K562 (cell line): Measurements from ENCODE around the gene TRA2B. TPM values are rescaled to one million over a fixed set of nuclear protein-coding genes. Genes with fewer than 3 reads are reported as not detected.

Source experiments
- ATAC-seq: fragments of 200-7000 bp; cut with Tn5 transposase; 3 replicates; pipeline ENCODE4 v1.9.1; 2020; ENCODE audit warnings: moderate library complexity
- BruUV-seq: library from RNA; stranded (reverse); fragments of 400-500 nt; replicated peaks from 2 replicates; lab custom pipeline; 2021; lab: Mats Ljungman, UMichigan
- CTCF ChIA-PET: fragments of 300-600 bp; formaldehyde crosslinking; extraction: SDS; loops from one replicate; lab custom pipeline; 2021; ENCODE audit warnings: low intra/inter-chr PET ratio; lab: Yijun Ruan, JAX
- POLR2A ChIA-PET: fragments of 300-600, 350-650 bp; sonication (Branson Sonifier 250); formaldehyde crosslinking; extraction: SDS; loops from one replicate; lab custom pipeline; 2021; ENCODE audit warnings: antibody characterized with exemption, inconsistent platforms; lab: Yijun Ruan, JAX
- DNase-seq, 4 experiments: peaks; one replicate each; pipeline versions ENCODE4 v3.0.0 to v3.0.0-alpha.2; 2011 to 2018; ENCODE audit warnings: low spot score in 3 of 4, mixed read lengths in 3 of 4; ENCODE audit errors: extremely low read depth in 1 of 4
- FAIRE-seq: peaks from 2 replicates; lab custom pipeline; 2011; peaks lifted over from hg19 to GRCh38; lab: Jason Lieb, UNC
- H2AFZ ChIP-seq: 2 replicates; pipeline ENCODE4 v1.6.0; 2011; ENCODE audit warnings: low read depth, low read length, control low read depth, inconsistent platforms
- H3K27ac ChIP-seq: fragments of 200-600 bp; 3 replicates; pipeline ENCODE4 v1.8.0; 2011; ENCODE audit warnings: low read depth, mild to moderate bottlenecking, control low read depth, inconsistent platforms, low read length, moderate library complexity, mixed read lengths; ENCODE audit errors: extremely low read depth
- H3K27me3 ChIP-seq, 2 experiments: fragments of 300-600 bp in 1 of 2; 2 replicates in 1 of 2; 3 replicates in 1 of 2; pipeline versions ENCODE4 v1.6.0 to v1.8.0; 2011; ENCODE audit warnings: inconsistent platforms in 2 of 2, low read length in 2 of 2, mild to moderate bottlenecking in 1 of 2, mixed read lengths in 1 of 2, moderate library complexity in 1 of 2; ENCODE audit not compliant: control insufficient read depth in 2 of 2, insufficient read depth in 2 of 2
- H3K36me3 ChIP-seq: fragments of 300-600 bp; 3 replicates; pipeline ENCODE4 v1.8.0; 2011; ENCODE audit warnings: mild to moderate bottlenecking, low read length, inconsistent platforms; ENCODE audit not compliant: control insufficient read depth, insufficient read depth
- H3K4me1 ChIP-seq, 2 experiments: fragments of 200-600 bp in 1 of 2; replicated peaks in 1 of 2; 2 replicates in 1 of 2; 3 replicates in 1 of 2; pipeline versions ENCODE4 v1.5.1 to v1.8.0; 2011; ENCODE audit warnings: inconsistent platforms in 2 of 2, low read length in 2 of 2, mild to moderate bottlenecking in 1 of 2, mixed read lengths in 1 of 2, moderate library complexity in 1 of 2; ENCODE audit not compliant: control insufficient read depth in 2 of 2, insufficient read depth in 2 of 2
- H3K4me2 ChIP-seq: 2 replicates; pipeline ENCODE4 v1.6.1; 2011; ENCODE audit warnings: low read length, control low read depth, inconsistent platforms, mixed read lengths; ENCODE audit not compliant: insufficient read depth
- H3K4me3 ChIP-seq: fragments of 200-600 bp; sonication (generic), shearing (Covaris generic); 2 replicates; pipeline ENCODE4 v1.5.1; 2016; ENCODE audit warnings: control low read depth, inconsistent platforms
- H3K79me2 ChIP-seq: fragments of 200-600 bp; 3 replicates; pipeline ENCODE4 v1.8.0; 2011; ENCODE audit warnings: low read length, inconsistent platforms; ENCODE audit not compliant: control insufficient read depth, insufficient read depth
- H3K9ac ChIP-seq, 2 experiments: 2 replicates each; pipeline versions ENCODE4 v1.6.0 to v1.6.1; 2011; ENCODE audit warnings: low read depth in 2 of 2, low read length in 2 of 2, control low read depth in 1 of 2, inconsistent platforms in 1 of 2, mild to moderate bottlenecking in 1 of 2, mixed read lengths in 1 of 2; ENCODE audit not compliant: insufficient read depth in 1 of 2
- H3K9me1 ChIP-seq: one replicate; pipeline ENCODE4 v1.6.0; 2011; ENCODE audit warnings: inconsistent platforms, mild to moderate bottlenecking, low read length, moderate library complexity; ENCODE audit not compliant: control insufficient read depth, insufficient read depth
- H3K9me3 ChIP-seq: replicated peaks from 2 replicates; pipeline ENCODE4 v1.5.1; 2011; ENCODE audit warnings: low read depth, low read length, inconsistent platforms; ENCODE audit not compliant: control insufficient read depth, insufficient read depth
- H4K20me1 ChIP-seq: replicated peaks from 2 replicates; pipeline ENCODE4 v1.6.1; 2011; ENCODE audit warnings: low read length, inconsistent platforms, mixed read lengths; ENCODE audit not compliant: control insufficient read depth, insufficient read depth
- BHLHE40 ChIP-seq: IDR thresholded peaks from 2 replicates; pipeline ENCODE4 v1.6.1; 2011; ENCODE audit warnings: low read length, improper control_type of control experiment
- CBX2 ChIP-seq: fragments of 200-600 bp; sonication (generic); IDR thresholded peaks from one replicate; pipeline ENCODE4 v1.6.1; 2012; ENCODE audit warnings: mild to moderate bottlenecking, low read length, inconsistent platforms; ENCODE audit not compliant: insufficient read depth, poor library complexity, severe bottlenecking
- CC2D1A ChIP-seq: fragments of 450-650 bp; IDR thresholded peaks from 2 replicates; pipeline ENCODE4 v1.6.1; 2017; ENCODE audit warnings: mild to moderate bottlenecking
- CTBP1 ChIP-seq: fragments of 450-650 bp; IDR thresholded peaks from 2 replicates; pipeline ENCODE4 v1.6.1; 2016; ENCODE audit warnings: borderline replicate concordance
- CTCF ChIP-seq, 3 experiments: IDR thresholded peaks in 2 of 3; conservative IDR thresholded peaks in 1 of 3; 2 replicates each; pipeline ENCODE4 v1.5.1; 2011 to 2012; ENCODE audit warnings: low read length in 3 of 3, mild to moderate bottlenecking in 3 of 3, control low read depth in 2 of 3, improper control_type of control experiment in 1 of 3, inconsistent platforms in 1 of 3, low read depth in 1 of 3, mixed read lengths in 1 of 3, moderate library complexity in 1 of 3; ENCODE audit not compliant: insufficient read depth in 2 of 3
- ESRRA ChIP-seq: fragments of 450-650 bp; IDR thresholded peaks from 2 replicates; pipeline ENCODE4 v1.6.1; 2014; ENCODE audit warnings: low read depth, mild to moderate bottlenecking, moderate library complexity, borderline replicate concordance
- EWSR1 ChIP-seq: fragments of 450-650 bp; IDR thresholded peaks from 2 replicates; pipeline ENCODE4 v1.6.1; 2018; ENCODE audit warnings: borderline replicate concordance, mild to moderate bottlenecking, low read depth, moderate library complexity; ENCODE audit not compliant: partially characterized antibody
- SLC30A9 ChIP-seq: fragments of 250-450 bp; sonication (Bioruptor Pico); IDR thresholded peaks from 2 replicates; pipeline ENCODE4 v1.8.0; 2022; ENCODE audit warnings: mild to moderate bottlenecking, moderate library complexity
- SMC3 ChIP-seq: conservative IDR thresholded peaks from 2 replicates; pipeline ENCODE4 v1.6.1; 2011; ENCODE audit warnings: low read depth, low read length, improper control_type of control experiment; ENCODE audit not compliant: insufficient read depth
- SRSF1 ChIP-seq: fragments of 200-400 bp; formaldehyde crosslinking; IDR thresholded peaks from 2 replicates; pipeline ENCODE4 v1.6.1; 2017; ENCODE audit warnings: mild to moderate bottlenecking, low read depth, low read length, moderate library complexity
- STAG1 ChIP-seq: sonication (generic); formaldehyde crosslinking; IDR thresholded peaks from 2 replicates; pipeline ENCODE4 v1.5.0; 2020; ENCODE audit warnings: missing genetic modification reagents, borderline replicate concordance
- TRIM24 ChIP-seq, 2 experiments: fragments of 450-650 bp; IDR thresholded peaks; 2 replicates each; pipeline ENCODE4 v1.6.1; 2016
- ZNF263 ChIP-seq: sonication (generic); formaldehyde crosslinking; IDR thresholded peaks from 2 replicates; pipeline ENCODE4 v1.8.0; 2022; ENCODE audit warnings: mild to moderate bottlenecking, missing genetic modification reagents, borderline replicate concordance
- WGBS: fragments of 100-300 bp; shearing (Covaris generic); methylation state at CpG from one replicate; pipeline ENCODE4 v1.1.6; 2016; ENCODE audit warnings: low coverage, mixed read lengths; ENCODE audit not compliant: insufficient coverage; ENCODE audit errors: missing lambda C conversion rate; 5-methylcytosine and 5-hydroxymethylcytosine counted together
- in situ Hi-C: fragments of 300-500 bp; cut with MboI; formaldehyde crosslinking; loops from 4 replicates; pipeline ENCODE4 v1.15.0; 2018; ENCODE audit warnings: inconsistent platforms, mixed read lengths
- intact Hi-C: fragments of 100-400 bp; cut with micrococcal nuclease; formaldehyde crosslinking; loops from 2 replicates; pipeline ENCODE4 v1.14.2; 2022
- polyA plus RNA-seq, 8 experiments: library from polyadenylated mRNA; depleted of rRNA in 4 of 8; stranded (reverse) in 5 of 8; unstranded in 3 of 8; fragments of >200 nt; fragmentation: Nextera tagmentation in 2 of 8; fragmentation: Illumina TruSeq in 1 of 8; extraction: Ambion mirVana in 2 of 8; extraction: Trizol in 1 of 8; gene quantifications; 2 replicates each; pipeline versions ENCODE4 v1.2.1 to v1.2.3, GENCODE V29; 2011 to 2014; ENCODE audit warnings: inconsistent platforms in 1 of 8, missing spikeins in 1 of 8
- total RNA-seq, 7 experiments: library from RNA; depleted of rRNA in 6 of 7; stranded (reverse); fragments of >200 nt in 6 of 7; fragmentation: Illumina TruSeq in 2 of 7; extraction: Trizol in 2 of 7; gene quantifications; 2 replicates each; pipeline versions ENCODE4 v1.2.1 to v1.2.3, GENCODE V29; 2011 to 2021; ENCODE audit warnings: low replicate concordance in 1 of 7
- TF ChIP-seq, protein P1 (sequence below): fragments of 450-650 bp; formaldehyde crosslinking; IDR thresholded peaks from 2 replicates; pipeline ENCODE4 v1.4.0; 2020; ENCODE audit warnings: mild to moderate bottlenecking, moderate library complexity
- TF ChIP-seq, protein P2 (sequence below): fragments of 150-350 bp; conservative IDR thresholded peaks from 2 replicates; pipeline ENCODE4 v1.6.1; 2014; ENCODE audit warnings: low read length

Gene TRA2B
- total and polyA plus RNA-seq, 9 of the 15 experiments (the other 6 are each of a cell fraction or from before 2014, with no cell fraction given): 105 to 411 (median 278) TPM

- in situ Hi-C loops: loop anchor here (5.0 kb wide), 2 partner anchors 249 to 559 kb away; partner anchors contain the start of gene CRYGS
- 19% methylated on average over 22 of the region's 23 CpGs for WGBS
- POLR2A ChIA-PET: interaction anchor here (0.6 kb wide), 1 partner anchor 46 kb away, joined by 4 read pairs; the partner anchor contains the start of gene TRA2B
- H3K79me2 ChIP-seq: no peaks in the 10 kb centered on the region
- no peak overlapping the region for H3K4me3 ChIP-seq
- no TSS peak for BruUV-seq
- H4K20me1 ChIP-seq: 0 out of 2 replicates have a peak, but pooled peaks cover 5% of the 10 kb centered on the region
- H3K36me3 ChIP-seq: no peaks in the 10 kb centered on the region
- H2AFZ ChIP-seq: no peak overlapping the region
- no peaks in the 10 kb centered on the region for H3K9me1 ChIP-seq
- ATAC-seq: peak; percentile 96
- no peak overlapping the region for H3K4me2 ChIP-seq
- H3K4me1 ChIP-seq: peaks cover 4% of the 10 kb centered on the region in 2 experiments; a peak in 3 of 5 replicates
- FAIRE-seq: peak; percentile 94
- no peaks in the 10 kb centered on the region for H3K9me3 ChIP-seq
- CTCF ChIA-PET: interaction anchor here (0.6 to 2.1 kb wide), 12 partner anchors 226 to 1695 kb away, joined by 3 to 13 read pairs (median 4); no protein-coding TSS in a partner anchor
- peaks cover 0 to 6% of the 10 kb centered on the region in 2 experiments; a peak in 2 of 5 replicates for H3K27me3 ChIP-seq
- intact Hi-C loops: loop anchor here (1.0 to 10.0 kb wide), 6 partner anchors 101 to 841 kb away; no protein-coding TSS in a partner anchor
- no peak overlapping the region for H3K9ac ChIP-seq
- H3K27ac ChIP-seq: no peak overlapping the region
- DNase-seq: peak; percentile 78 to 87 (median 83)
- peak; percentile 79; the same call in 1 of the 2 replicates for TF ChIP-seq STAG1 (CRISPR knock-in tag)
- TF ChIP-seq BHLHE40: 0 out of 2 replicates have a peak, but pooled peaks have one; percentile 35
- TF ChIP-seq EWSR1: no peak
- TF ChIP-seq CTBP1: 0 out of 2 replicates have a peak, but pooled peaks have one; percentile 38
- TF ChIP-seq TRIM24 (IDR thresholded peaks at IDR 0.05): no peak
- TF ChIP-seq CTCF (IDR thresholded peaks at IDR 0.05 in 2 of 3, conservative IDR thresholded peaks at IDR 0.05 in 1 of 3; ENCODE audit: insufficient read depth in 2 of 3, low read depth in 1 of 3, low read length in 3 of 3): peak; percentile 85 to 92 (median 86)
- TF ChIP-seq ESRRA: peak; percentile 50; the same call in 1 of the 2 replicates
- TF ChIP-seq, protein P1, sequence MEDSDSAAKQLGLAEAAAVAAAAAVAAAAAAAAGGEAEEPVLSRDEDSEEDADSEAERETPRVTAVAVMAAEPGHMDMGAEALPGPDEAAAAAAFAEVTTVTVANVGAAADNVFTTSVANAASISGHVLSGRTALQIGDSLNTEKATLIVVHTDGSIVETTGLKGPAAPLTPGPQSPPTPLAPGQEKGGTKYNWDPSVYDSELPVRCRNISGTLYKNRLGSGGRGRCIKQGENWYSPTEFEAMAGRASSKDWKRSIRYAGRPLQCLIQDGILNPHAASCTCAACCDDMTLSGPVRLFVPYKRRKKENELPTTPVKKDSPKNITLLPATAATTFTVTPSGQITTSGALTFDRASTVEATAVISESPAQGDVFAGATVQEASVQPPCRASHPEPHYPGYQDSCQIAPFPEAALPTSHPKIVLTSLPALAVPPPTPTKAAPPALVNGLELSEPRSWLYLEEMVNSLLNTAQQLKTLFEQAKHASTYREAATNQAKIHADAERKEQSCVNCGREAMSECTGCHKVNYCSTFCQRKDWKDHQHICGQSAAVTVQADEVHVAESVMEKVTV (CRISPR knock-in tag): peak; percentile 84
- TF ChIP-seq SRSF1: no peak
- TF ChIP-seq CC2D1A: peak; percentile 75; the same call in 1 of the 2 replicates
- TF ChIP-seq CBX2: no peak
- TF ChIP-seq SMC3: peak; percentile 82
- no peak for TF ChIP-seq SLC30A9 (CRISPR knock-in tag)
- TF ChIP-seq, protein P2, sequence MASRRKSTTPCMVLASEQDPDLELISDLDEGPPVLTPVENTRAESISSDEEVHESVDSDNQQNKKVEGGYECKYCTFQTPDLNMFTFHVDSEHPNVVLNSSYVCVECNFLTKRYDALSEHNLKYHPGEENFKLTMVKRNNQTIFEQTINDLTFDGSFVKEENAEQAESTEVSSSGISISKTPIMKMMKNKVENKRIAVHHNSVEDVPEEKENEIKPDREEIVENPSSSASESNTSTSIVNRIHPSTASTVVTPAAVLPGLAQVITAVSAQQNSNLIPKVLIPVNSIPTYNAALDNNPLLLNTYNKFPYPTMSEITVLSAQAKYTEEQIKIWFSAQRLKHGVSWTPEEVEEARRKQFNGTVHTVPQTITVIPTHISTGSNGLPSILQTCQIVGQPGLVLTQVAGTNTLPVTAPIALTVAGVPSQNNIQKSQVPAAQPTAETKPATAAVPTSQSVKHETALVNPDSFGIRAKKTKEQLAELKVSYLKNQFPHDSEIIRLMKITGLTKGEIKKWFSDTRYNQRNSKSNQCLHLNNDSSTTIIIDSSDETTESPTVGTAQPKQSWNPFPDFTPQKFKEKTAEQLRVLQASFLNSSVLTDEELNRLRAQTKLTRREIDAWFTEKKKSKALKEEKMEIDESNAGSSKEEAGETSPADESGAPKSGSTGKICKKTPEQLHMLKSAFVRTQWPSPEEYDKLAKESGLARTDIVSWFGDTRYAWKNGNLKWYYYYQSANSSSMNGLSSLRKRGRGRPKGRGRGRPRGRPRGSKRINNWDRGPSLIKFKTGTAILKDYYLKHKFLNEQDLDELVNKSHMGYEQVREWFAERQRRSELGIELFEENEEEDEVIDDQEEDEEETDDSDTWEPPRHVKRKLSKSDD: no peak
- peak; percentile 82 for TF ChIP-seq ZNF263 (CRISPR knock-in tag)
Observed at GRCh38 chr3:185983495-185984141, 45.8 kb upstream of the TRA2B start.
